ENCODE measurements around the gene BARHL1. TPM values are rescaled to one million over a fixed set of nuclear protein-coding genes. Genes with fewer than 3 reads are reported as not detected.

BARHL1 gene
- total RNA-seq, 2 donors from 2014 or later, result not detected

DNA sequence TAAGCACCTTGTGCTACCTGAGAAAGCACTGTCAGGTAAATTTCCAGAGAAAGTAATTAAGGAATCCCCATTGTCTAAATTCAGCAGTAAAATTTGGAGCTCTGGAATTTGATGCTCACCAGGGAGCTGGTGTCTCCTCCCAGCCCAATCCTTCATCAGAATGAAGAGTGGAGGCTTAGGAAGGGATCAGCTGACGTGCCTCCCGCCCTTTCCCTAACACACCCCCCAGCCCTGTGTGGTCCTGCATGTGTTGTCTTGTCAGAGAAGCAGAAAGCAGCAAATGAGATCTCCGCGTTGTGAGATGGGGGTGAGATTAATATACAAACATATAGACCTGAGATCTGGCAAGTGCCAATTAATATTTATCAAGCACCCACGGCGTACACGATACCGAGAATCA lies 26.9 kb upstream of the BARHL1 start:
- intact Hi-C loops (cut with DNase I), result no loop called here
- Histone ChIP-seq H3K27ac (no peak overlapping the region), H3K9me3 (no peaks in the 10 kb centered on the region), H3K36me3 (no peaks in the 10 kb centered on the region), H3K4me3 (no peak overlapping the region), H3K4me1 (replicated peaks) (no peaks in the 10 kb centered on the region), H3K27me3 (replicated peaks; ENCODE audit: insufficient read depth) (peaks cover 2% of the 10 kb centered on the region)
- WGBS, result 53% methylated on average over 8 of the region's 8 CpGs
- TF ChIP-seq, protein P1, sequence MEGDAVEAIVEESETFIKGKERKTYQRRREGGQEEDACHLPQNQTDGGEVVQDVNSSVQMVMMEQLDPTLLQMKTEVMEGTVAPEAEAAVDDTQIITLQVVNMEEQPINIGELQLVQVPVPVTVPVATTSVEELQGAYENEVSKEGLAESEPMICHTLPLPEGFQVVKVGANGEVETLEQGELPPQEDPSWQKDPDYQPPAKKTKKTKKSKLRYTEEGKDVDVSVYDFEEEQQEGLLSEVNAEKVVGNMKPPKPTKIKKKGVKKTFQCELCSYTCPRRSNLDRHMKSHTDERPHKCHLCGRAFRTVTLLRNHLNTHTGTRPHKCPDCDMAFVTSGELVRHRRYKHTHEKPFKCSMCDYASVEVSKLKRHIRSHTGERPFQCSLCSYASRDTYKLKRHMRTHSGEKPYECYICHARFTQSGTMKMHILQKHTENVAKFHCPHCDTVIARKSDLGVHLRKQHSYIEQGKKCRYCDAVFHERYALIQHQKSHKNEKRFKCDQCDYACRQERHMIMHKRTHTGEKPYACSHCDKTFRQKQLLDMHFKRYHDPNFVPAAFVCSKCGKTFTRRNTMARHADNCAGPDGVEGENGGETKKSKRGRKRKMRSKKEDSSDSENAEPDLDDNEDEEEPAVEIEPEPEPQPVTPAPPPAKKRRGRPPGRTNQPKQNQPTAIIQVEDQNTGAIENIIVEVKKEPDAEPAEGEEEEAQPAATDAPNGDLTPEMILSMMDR (IDR thresholded peaks at IDR 0.05), result no peak
- TF ChIP-seq POLR2A (IDR thresholded peaks at IDR 0.05) (no peak), POLR2AphosphoS5 (IDR thresholded peaks at IDR 0.05) (no peak)
- no peak for DNase-seq (ENCODE audit: low spot score)

DNA sequence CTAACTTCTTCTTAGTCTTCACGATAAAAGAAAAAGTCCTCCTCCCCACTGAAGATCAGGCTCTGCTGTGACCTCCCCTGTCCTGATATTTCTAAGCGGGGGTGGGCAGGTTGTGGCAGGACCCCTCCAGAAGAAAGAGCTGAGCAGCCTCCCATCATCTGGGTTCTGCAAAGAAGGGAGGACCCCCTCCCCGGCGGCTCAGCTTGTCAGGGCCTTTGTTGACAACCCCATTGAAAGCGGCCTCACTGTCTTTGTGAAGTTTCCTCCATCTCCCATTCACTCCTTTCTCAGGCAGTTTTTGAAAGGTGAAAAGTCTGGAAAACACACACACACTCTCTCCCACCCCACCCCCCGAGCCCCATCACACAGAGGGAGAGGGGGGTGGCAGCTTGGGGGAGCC lies 26.2 kb upstream of the BARHL1 start:
- Histone ChIP-seq H3K27me3 (replicated peaks; ENCODE audit: insufficient read depth) (peaks cover 2% of the 10 kb centered on the region), H3K4me3 (no peak overlapping the region), H3K27ac (no peak overlapping the region), H3K9me3 (no peaks in the 10 kb centered on the region), H3K4me1 (replicated peaks) (no peaks in the 10 kb centered on the region), H3K36me3 (no peaks in the 10 kb centered on the region)
- no peak for DNase-seq (ENCODE audit: low spot score)
- intact Hi-C loops (cut with DNase I), result no loop called here
- TF ChIP-seq POLR2AphosphoS5 (IDR thresholded peaks at IDR 0.05) (no peak), POLR2A (IDR thresholded peaks at IDR 0.05) (no peak)
- TF ChIP-seq, protein P1 (IDR thresholded peaks at IDR 0.05), result no peak
- 57% methylated on average over 6 of the region's 6 CpGs for WGBS

DNA sequence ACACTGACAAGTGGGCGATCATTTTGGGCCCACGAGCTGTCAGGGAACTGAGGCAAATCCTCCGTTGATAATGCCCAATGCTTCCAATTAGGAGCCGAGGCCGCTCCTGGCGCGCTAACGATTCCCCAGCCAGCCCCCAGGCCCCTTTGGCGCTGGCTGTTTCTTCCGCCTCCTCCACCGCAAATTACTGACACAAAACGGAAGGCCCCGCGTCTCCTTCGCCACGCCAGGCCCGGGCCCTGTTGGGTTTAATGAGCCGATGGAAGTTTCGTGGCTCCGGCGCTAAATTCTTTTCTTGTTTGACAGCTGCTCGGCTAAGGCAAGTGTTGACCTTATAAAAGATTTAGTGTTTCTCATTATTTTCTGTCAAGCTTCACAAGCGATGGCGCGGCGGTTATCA lies 25.7 kb upstream of the BARHL1 start:
- H3K9me3 ChIP-seq, result no peaks in the 10 kb centered on the region
- intact Hi-C loops (cut with DNase I), result no loop called here
- H3K36me3 ChIP-seq, result no peaks in the 10 kb centered on the region
- no peak for TF ChIP-seq POLR2AphosphoS5 (IDR thresholded peaks at IDR 0.05)
- TF ChIP-seq, protein P1 (IDR thresholded peaks at IDR 0.05), result no peak
- TF ChIP-seq POLR2A (IDR thresholded peaks at IDR 0.05), result no peak
- H3K27ac ChIP-seq, result no peak overlapping the region
- no peak overlapping the region for H3K4me3 ChIP-seq
- no peaks in the 10 kb centered on the region for H3K4me1 ChIP-seq (replicated peaks)
- H3K27me3 ChIP-seq (replicated peaks; ENCODE audit: insufficient read depth), result peaks cover 2% of the 10 kb centered on the region
- WGBS, result 35% methylated on average over 26 of the region's 26 CpGs
- DNase-seq (ENCODE audit: low spot score), result no peak

DNA sequence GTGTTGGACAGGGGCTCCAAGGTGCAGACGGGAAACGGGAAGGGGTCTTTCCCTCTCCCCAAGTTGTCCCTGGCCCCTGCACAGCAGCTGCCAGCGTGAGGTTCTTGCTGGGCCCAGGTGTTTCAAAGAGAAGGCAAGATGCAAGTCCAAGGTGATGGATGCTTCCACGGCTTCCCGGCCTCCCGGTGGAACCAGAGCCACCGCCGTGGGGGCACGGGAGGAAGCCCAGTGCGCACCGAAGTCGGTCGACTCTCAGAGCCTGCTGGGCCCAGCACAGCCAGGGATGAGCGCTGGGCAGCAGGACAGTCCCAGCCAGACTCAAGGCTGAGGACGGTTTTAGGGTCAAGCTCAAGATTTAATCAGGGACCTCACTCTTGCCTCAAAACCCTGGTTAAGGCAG lies 25.2 kb upstream of the BARHL1 start:
- Histone ChIP-seq H3K27ac (no peak overlapping the region), H3K36me3 (no peaks in the 10 kb centered on the region), H3K9me3 (no peaks in the 10 kb centered on the region), H3K27me3 (replicated peaks; ENCODE audit: insufficient read depth) (peaks cover 2% of the 10 kb centered on the region), H3K4me3 (no peak overlapping the region), H3K4me1 (replicated peaks) (no peaks in the 10 kb centered on the region)
- intact Hi-C loops (cut with DNase I), result no loop called here
- WGBS, result 86% methylated on average over 15 of the region's 15 CpGs
- DNase-seq (ENCODE audit: low spot score), result no peak
- TF ChIP-seq, protein P1 (IDR thresholded peaks at IDR 0.05), result no peak
- TF ChIP-seq POLR2A (IDR thresholded peaks at IDR 0.05), result no peak
- TF ChIP-seq POLR2AphosphoS5 (IDR thresholded peaks at IDR 0.05), result no peak

DNA sequence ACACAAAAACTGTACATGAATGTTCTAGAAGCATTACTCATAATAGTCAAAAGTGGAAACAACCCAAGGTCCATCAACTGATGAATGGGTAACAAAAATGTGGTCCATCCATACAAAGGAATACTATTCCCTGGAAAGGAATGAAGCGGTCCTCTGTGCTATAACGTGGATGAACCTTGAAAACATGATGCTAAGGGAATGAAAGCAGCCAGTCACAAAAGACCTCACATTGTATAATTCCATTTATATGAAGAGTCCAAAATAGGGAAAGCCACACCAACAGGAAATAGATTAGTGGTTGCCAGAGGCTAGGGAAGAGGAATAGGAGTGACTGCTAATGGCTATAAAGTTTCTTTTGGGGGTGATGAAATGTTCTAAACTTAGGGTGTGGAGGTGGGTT lies 22.7 kb upstream of the BARHL1 start:
- Histone ChIP-seq H3K4me3 (no peak overlapping the region), H3K27ac (no peak overlapping the region), H3K36me3 (no peaks in the 10 kb centered on the region), H3K27me3 (replicated peaks; ENCODE audit: insufficient read depth) (peaks cover 4% of the 10 kb centered on the region), H3K9me3 (no peaks in the 10 kb centered on the region), H3K4me1 (replicated peaks) (no peaks in the 10 kb centered on the region)
- no peak for DNase-seq (ENCODE audit: low spot score)
- intact Hi-C loops (cut with DNase I), result no loop called here
- TF ChIP-seq, protein P1 (IDR thresholded peaks at IDR 0.05), result no peak
- TF ChIP-seq POLR2A (IDR thresholded peaks at IDR 0.05) (no peak), POLR2AphosphoS5 (IDR thresholded peaks at IDR 0.05) (no peak)
- WGBS, result 92% methylated on average over 2 of the region's 2 CpGs

Measured in prostate gland (tissue), 2 donors.